Left ventricle myocardium inferior (tissue), 1 donor: ENCODE results near the gene IQCN. TPM values are rescaled to one million over a fixed set of nuclear protein-coding genes. Genes with fewer than 3 reads are reported as not detected.

Experiments
- DNase-seq: peaks from one replicate; pipeline ENCODE4 v3.0.0-alpha.2; 2020
- H3K27ac ChIP-seq: fragments of 200-600 bp; replicated peaks from 2 replicates; pipeline ENCODE4 v1.8.0; 2021
- H3K27me3 ChIP-seq: fragments of 200-600 bp; 2 replicates; pipeline ENCODE4 v1.8.0; 2021; ENCODE audit warnings: low read depth
- H3K36me3 ChIP-seq: fragments of 200-600 bp; 2 replicates; pipeline ENCODE4 v1.8.0; 2021
- H3K4me1 ChIP-seq: fragments of 200-600 bp; 2 replicates; pipeline ENCODE4 v1.8.0; 2021
- H3K4me3 ChIP-seq: fragments of 200-600 bp; 2 replicates; pipeline ENCODE4 v1.8.0; 2021; ENCODE audit warnings: mild to moderate bottlenecking, moderate library complexity
- H3K9me3 ChIP-seq: fragments of 200-600 bp; replicated peaks from 2 replicates; pipeline ENCODE4 v1.8.0; 2021
- intact Hi-C: fragments of 100-400 bp; cut with micrococcal nuclease; formaldehyde crosslinking; loops from one replicate; pipeline ENCODE4 v1.11.0; 2022
- total RNA-seq: library from RNA; stranded (reverse); fragmentation: NEBNext Ultra II Directional; extraction: Animal tissue kit (Norgen Biotek cat#: 25700); gene quantifications from one replicate; pipeline ENCODE4 v1.2.1, GENCODE V29; 2021
- TF ChIP-seq, protein P1 (sequence below): fragments of 200-600 bp; IDR thresholded peaks from 2 replicates; pipeline ENCODE4 v1.8.0; 2021; ENCODE audit warnings: antibody characterized with exemption, mild to moderate bottlenecking, borderline replicate concordance
- donor health status: DM: no; HTN: yes; CAD: no; lungs with severe emphysema.

The IQCN gene
- total RNA-seq, 1 donor from 2014 or later: 0.49 TPM

DNA sequence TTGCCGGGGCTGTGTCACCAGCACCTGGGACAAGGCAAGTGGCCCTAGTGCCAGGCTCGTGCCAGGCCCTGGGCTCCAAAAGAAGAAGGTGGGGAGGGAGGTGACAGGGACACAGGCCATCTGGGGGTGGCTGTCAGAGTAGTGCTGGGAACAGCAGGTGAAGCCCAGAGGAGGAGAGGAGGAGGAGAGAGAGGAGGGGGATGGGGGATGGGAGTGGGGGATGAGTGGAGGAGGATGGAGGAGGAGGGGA, 29.9 kb upstream of the IQCN start:
- Histone ChIP-seq H3K4me1 (peaks cover 78% of the 10 kb centered on the region), H3K27ac (peak overlapping the region; percentile 99), H3K27me3 (no peaks in the 10 kb centered on the region), H3K36me3 (peaks cover 17% of the 10 kb centered on the region), H3K4me3 (peak overlapping the region; percentile 64), H3K9me3 (no peaks in the 10 kb centered on the region)
- intact Hi-C loops: no loop called here
- DNase-seq: peak; percentile 59
- TF ChIP-seq, protein P1, sequence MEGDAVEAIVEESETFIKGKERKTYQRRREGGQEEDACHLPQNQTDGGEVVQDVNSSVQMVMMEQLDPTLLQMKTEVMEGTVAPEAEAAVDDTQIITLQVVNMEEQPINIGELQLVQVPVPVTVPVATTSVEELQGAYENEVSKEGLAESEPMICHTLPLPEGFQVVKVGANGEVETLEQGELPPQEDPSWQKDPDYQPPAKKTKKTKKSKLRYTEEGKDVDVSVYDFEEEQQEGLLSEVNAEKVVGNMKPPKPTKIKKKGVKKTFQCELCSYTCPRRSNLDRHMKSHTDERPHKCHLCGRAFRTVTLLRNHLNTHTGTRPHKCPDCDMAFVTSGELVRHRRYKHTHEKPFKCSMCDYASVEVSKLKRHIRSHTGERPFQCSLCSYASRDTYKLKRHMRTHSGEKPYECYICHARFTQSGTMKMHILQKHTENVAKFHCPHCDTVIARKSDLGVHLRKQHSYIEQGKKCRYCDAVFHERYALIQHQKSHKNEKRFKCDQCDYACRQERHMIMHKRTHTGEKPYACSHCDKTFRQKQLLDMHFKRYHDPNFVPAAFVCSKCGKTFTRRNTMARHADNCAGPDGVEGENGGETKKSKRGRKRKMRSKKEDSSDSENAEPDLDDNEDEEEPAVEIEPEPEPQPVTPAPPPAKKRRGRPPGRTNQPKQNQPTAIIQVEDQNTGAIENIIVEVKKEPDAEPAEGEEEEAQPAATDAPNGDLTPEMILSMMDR: no peak

DNA sequence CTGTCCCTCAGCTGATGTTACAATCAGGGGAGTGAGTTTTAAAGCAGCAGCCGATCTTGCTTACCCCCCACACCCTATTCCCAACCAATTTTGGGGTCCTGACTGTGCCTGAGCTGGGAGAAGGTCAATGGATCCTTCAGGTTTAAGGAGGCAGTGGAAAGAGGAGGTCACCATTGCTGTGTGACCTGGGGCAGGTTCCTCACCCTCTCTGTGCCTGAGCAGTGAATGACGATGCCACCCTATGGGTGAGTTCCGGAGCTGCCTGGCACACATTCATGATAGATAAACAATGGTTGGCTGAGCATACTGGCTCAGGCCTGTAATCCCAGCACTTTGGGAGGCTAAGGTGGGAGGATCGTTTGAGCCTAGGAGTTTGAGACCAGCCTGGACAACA, 27.5 kb upstream of the IQCN start:
- H3K27me3 ChIP-seq: no peaks in the 10 kb centered on the region
- TF ChIP-seq, protein P1: no peak
- peaks cover 64% of the 10 kb centered on the region for H3K4me1 ChIP-seq
- intact Hi-C loops: no loop called here
- H3K27ac ChIP-seq: peak overlapping the region; percentile 99
- H3K36me3 ChIP-seq: no peaks in the 10 kb centered on the region
- no peak for DNase-seq
- H3K9me3 ChIP-seq: no peaks in the 10 kb centered on the region
- H3K4me3 ChIP-seq: no peak overlapping the region

DNA sequence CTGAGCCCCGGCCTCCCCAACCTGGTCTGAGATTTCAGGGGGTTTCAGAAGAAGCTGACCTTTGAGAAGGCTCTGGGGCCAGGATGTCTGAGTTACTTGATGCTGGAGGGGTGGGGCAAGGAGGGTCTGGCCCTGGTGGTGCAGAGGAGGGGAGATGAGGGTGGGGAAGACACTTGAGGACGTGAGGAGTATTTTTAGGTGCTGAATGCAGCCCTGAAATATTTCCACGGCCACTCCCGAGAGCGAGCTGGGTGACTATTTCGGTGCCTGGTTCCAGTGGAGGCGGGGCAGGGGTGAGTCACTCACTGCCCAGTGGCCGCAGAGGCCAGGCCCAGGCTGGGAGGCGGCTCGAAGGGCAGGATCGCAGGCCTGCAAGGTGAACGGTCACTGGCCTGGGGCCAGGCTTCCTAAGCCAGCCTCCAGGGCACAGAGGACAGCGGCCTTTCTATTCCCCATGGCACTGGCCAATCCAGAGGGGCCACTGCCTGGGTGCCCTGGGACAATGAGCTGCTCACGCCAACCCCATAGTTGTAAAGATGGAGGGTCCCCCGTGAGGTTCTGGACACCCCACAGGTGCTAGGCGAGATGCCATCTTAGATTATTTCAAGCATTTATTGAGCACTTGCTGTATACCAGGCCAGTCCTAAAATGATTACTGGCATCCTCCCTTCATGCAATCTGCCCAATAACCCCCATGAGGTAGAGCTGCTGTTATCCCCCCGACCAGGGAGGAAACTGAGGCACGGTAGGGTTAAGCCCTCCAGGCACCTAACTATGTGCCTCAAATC, 26.9 kb upstream of the IQCN start:
- intact Hi-C loops: no loop called here
- Histone ChIP-seq H3K36me3 (no peaks in the 10 kb centered on the region), H3K4me3 (no peak overlapping the region), H3K27me3 (no peaks in the 10 kb centered on the region), H3K4me1 (peaks cover 58% of the 10 kb centered on the region), H3K9me3 (no peaks in the 10 kb centered on the region), H3K27ac (peak overlapping the region; percentile 99)
- peak; percentile 78 for DNase-seq
- TF ChIP-seq, protein P1: no peak

DNA sequence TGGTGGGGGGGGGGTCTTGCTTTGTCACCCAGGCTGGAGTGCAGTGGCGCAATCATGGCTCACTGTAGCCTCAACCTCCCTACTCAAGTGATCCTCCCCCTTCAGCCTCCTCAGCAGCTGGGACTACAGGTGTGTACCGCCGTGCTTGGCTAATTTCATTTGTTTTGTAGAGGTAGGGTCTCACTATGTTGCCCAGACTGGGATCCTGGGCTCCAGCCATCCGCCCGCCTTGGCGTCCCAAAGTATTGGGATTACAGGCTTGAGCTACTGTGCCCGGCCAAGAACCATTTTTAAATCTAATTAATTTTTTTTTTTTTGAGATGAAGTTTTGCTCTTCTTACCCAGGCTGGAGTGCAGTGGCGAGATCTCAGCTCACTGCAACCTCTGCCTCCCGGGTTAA, 25.4 kb upstream of the IQCN start:
- Histone ChIP-seq H3K27ac (no peak overlapping the region), H3K4me3 (no peak overlapping the region), H3K4me1 (peaks cover 43% of the 10 kb centered on the region), H3K27me3 (no peaks in the 10 kb centered on the region), H3K9me3 (no peaks in the 10 kb centered on the region), H3K36me3 (no peaks in the 10 kb centered on the region)
- intact Hi-C loops: no loop called here
- DNase-seq: no peak
- TF ChIP-seq, protein P1: no peak

DNA sequence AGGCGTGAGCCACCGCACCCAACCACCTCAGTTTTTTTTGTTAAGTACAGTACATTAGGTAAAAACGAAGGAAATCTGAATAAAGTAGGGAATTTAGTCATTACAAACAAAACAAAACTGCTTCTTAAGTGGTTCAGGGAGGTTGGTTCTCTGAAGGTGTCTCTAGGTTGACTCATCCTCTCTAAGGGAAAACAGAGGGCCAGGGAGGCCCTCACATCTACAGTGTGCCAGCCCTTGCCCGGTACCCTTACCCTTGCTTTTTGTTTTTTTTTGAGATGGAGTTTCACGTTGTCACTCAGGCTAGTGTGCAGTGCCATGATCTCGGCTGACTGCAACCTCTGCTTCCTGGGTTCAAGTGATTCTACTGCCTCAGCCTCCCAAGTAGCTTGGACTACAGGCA, 24.3 kb upstream of the IQCN start:
- Histone ChIP-seq H3K4me1 (peaks cover 38% of the 10 kb centered on the region), H3K4me3 (no peak overlapping the region), H3K36me3 (no peaks in the 10 kb centered on the region), H3K9me3 (no peaks in the 10 kb centered on the region), H3K27ac (no peak overlapping the region), H3K27me3 (no peaks in the 10 kb centered on the region)
- intact Hi-C loops: no loop called here
- no peak for DNase-seq
- TF ChIP-seq, protein P1: no peak
